Measurements from ENCODE around the gene UTS2R.

DNA sequence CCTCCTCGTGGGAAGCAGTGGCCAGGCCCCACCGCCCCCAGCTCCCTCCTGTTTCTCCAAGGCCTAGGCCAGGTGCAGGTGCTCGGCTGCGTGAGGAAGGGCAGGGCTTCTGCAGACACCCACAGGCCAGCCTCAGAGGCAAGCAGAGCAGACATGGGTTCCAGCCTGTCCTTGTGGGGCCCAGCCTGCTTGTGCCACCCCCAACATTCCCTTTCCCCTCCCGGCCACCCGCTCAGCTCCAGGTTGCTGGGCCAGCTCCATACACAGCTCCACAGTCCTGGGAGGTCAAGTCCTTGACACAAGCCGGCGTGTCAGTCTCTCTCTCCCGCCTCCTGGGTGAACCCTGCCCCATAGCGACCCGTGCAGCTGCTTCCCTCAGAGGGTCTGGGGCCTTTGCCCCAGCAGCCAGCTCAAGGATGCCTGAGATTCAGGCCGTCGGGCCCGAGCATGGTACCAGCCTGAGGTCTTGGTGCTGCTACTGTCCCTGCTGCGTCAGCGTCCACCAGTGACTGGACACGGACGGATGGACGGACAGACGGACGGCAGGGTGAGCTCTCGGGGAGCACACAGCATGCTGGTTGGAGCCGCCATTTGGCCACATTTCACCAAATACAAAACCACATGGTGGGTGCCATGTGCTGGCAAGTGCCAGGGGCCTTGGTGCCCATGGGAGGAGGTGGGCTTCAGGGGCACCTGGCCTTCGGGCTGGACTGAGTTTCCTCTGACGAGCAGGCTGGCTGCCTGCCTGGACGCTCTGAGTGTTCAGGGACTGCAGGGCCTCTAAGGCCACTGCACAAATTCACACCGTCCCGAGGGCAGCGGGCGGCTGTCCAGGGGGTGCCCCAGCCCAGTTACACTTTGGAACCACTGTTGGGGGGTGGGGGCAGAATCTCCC is 46.0 kb upstream of the UTS2R start:
- TF ChIP-seq, protein P1, sequence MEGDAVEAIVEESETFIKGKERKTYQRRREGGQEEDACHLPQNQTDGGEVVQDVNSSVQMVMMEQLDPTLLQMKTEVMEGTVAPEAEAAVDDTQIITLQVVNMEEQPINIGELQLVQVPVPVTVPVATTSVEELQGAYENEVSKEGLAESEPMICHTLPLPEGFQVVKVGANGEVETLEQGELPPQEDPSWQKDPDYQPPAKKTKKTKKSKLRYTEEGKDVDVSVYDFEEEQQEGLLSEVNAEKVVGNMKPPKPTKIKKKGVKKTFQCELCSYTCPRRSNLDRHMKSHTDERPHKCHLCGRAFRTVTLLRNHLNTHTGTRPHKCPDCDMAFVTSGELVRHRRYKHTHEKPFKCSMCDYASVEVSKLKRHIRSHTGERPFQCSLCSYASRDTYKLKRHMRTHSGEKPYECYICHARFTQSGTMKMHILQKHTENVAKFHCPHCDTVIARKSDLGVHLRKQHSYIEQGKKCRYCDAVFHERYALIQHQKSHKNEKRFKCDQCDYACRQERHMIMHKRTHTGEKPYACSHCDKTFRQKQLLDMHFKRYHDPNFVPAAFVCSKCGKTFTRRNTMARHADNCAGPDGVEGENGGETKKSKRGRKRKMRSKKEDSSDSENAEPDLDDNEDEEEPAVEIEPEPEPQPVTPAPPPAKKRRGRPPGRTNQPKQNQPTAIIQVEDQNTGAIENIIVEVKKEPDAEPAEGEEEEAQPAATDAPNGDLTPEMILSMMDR (IDR thresholded peaks at IDR 0.05) = no peak
- TF ChIP-seq POLR2A (IDR thresholded peaks at IDR 0.05) = no peak
- no peak for TF ChIP-seq POLR2AphosphoS5 (IDR thresholded peaks at IDR 0.05)
